ENCODE measurements around the gene GNG12.

GRCh38 chr1:67850151-67850551 lies 16.9 kb upstream of the GNG12 start:
- TF ChIP-seq CTCF (IDR thresholded peaks at IDR 0.05) (peak in 2 of 3 experiments; percentile 37 to 49), POLR2AphosphoS5 (IDR thresholded peaks at IDR 0.05; ENCODE audit: insufficient read depth in 1 of 2, low read depth in 1 of 2) (no peak), POLR2A (IDR thresholded peaks at IDR 0.05) (no peak)
